Skeletal muscle satellite cell (primary cell): ENCODE results near the gene MCTP2.

Experiments
- H3K27me3 ChIP-seq: 2 replicates; pipeline ENCODE4 v1.7.0; 2013; ENCODE audit warnings: low read length; ENCODE audit not compliant: control insufficient read depth, insufficient read depth
- H3K36me3 ChIP-seq: 2 replicates; pipeline ENCODE4 v1.7.0; 2013; ENCODE audit warnings: mild to moderate bottlenecking, control low read depth, low read length; ENCODE audit not compliant: insufficient read depth
- H3K4me1 ChIP-seq: 2 replicates; pipeline ENCODE4 v1.7.0; 2013; ENCODE audit warnings: low read length; ENCODE audit not compliant: control insufficient read depth, insufficient read depth
- H3K4me2 ChIP-seq: 2 replicates; pipeline ENCODE4 v1.7.0; 2013; ENCODE audit warnings: mild to moderate bottlenecking, low read length
- H3K4me3 ChIP-seq: 2 replicates; pipeline ENCODE4 v1.7.0; 2013; ENCODE audit warnings: low read length
- H3K9ac ChIP-seq: 2 replicates; pipeline ENCODE4 v1.7.0; 2013; ENCODE audit warnings: mild to moderate bottlenecking, low read depth, low read length, moderate library complexity
- H3K9me3 ChIP-seq: replicated peaks from 2 replicates; pipeline ENCODE4 v1.7.0; 2013; ENCODE audit warnings: mild to moderate bottlenecking, control low read depth, low read length

The MCTP2 gene

DNA sequence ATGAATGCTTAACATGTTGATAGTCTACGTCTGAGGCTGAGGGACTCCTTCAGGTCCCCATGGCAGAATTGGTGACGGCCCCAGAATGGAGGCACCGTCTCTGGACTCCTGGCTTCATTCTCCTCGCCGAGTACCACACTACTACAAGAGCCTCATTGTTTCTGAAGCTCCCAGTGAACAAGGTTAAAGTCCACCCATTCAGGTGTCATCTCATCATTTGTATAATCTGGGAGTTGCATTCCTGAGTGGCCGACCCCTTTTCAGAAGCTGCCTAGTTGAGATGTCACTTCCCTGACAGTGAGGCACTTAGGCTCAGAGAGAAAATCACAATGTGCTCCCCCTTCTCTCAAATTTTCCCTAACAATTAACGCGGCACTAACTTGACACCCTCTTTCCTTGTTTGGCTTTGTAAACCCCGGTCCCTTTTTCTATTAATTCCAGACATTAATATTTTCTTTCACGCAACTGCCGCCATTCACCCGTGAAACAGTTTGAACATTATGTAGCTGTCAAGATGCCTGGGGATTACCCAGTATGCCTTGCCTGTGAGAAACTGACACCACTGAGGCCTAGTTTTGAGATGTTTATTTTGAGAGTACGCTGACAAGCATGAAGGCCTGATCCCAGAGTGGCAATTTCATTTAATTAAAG lies 105.6 kb downstream of the MCTP2 start:
- no peaks in the 10 kb centered on the region for H3K27me3 ChIP-seq
- no peaks in the 10 kb centered on the region for H3K9me3 ChIP-seq
- H3K36me3 ChIP-seq = no peaks in the 10 kb centered on the region
- no peak overlapping the region for H3K9ac ChIP-seq
- H3K4me2 ChIP-seq = no peak overlapping the region
- no peaks in the 10 kb centered on the region for H3K4me1 ChIP-seq
- H3K4me3 ChIP-seq = no peak overlapping the region

DNA sequence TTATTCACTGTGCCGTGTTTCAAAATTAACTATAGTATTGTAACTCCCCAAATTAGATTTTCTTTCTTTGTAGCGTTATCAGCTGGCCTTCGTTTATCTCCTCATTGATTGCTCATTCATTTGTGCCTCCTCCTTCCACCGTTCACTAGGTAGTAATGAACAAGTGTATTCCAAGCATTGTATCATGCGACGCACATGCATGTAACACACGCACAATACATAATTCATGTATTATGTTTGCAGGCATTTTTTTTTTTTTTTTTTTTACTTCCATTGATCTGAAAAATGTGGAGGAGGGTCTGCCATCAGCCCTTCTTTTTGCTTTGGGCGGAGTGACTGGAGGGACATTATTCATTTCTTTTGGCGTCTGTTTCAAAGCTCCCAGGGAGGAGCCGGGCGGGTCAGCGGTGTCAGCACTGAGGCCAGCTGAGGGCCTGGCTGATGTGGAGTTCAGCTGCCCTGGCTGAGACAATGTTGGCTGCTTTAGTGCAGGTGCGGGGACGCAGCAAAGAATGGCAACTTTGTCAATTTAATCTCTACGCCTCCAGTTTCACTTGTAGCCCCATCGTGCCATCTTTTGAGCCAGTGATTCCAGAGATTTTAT lies 107.0 kb downstream of the MCTP2 start:
- Histone ChIP-seq H3K4me2 (no peak overlapping the region), H3K36me3 (no peaks in the 10 kb centered on the region), H3K9ac (no peak overlapping the region), H3K4me3 (no peak overlapping the region), H3K4me1 (no peaks in the 10 kb centered on the region), H3K27me3 (no peaks in the 10 kb centered on the region), H3K9me3 (no peaks in the 10 kb centered on the region)

DNA sequence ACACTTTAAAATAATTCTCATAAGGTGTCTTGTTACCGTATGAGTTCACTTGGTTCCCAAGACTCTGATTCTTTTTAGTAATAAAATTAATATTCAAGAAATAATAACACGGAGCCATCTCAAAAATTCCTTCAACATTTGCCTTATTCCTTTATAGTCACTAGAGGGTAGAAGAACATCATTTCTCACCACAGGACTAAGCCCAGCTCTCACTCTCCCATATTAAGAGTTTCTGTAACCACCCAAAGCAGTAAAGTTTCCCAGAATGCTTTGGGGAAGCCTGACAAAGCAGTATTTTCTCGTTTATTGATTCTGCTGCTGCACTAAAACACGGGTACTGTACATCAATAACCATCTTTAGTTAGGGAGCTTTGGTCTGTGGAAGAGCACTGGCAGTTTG lies 114.9 kb downstream of the MCTP2 start:
- no peak overlapping the region for H3K4me2 ChIP-seq
- H3K4me1 ChIP-seq = no peaks in the 10 kb centered on the region
- H3K4me3 ChIP-seq = no peak overlapping the region
- H3K36me3 ChIP-seq = no peaks in the 10 kb centered on the region
- no peak overlapping the region for H3K9ac ChIP-seq
- no peaks in the 10 kb centered on the region for H3K27me3 ChIP-seq
- no peaks in the 10 kb centered on the region for H3K9me3 ChIP-seq

DNA sequence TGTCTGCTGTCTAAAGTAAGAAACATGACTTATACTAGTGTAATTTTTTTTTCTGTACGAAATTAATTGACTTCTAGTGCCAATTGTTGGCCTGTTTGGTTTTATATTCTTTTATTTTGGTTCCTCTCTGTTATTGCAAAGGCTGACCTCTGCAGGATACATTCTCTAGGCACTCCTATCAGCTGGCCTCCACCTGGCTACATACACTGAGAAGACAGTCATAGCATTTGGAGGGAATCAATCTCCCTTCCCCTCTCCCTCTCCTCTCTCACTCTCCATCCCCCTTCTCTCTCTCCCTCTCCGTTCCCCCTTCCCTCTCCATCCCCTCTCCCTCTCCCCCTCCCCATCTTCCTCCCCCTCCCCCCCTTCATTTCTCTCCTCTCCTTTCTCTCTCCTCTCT lies 116.7 kb downstream of the MCTP2 start:
- H3K36me3 ChIP-seq = no peaks in the 10 kb centered on the region

DNA sequence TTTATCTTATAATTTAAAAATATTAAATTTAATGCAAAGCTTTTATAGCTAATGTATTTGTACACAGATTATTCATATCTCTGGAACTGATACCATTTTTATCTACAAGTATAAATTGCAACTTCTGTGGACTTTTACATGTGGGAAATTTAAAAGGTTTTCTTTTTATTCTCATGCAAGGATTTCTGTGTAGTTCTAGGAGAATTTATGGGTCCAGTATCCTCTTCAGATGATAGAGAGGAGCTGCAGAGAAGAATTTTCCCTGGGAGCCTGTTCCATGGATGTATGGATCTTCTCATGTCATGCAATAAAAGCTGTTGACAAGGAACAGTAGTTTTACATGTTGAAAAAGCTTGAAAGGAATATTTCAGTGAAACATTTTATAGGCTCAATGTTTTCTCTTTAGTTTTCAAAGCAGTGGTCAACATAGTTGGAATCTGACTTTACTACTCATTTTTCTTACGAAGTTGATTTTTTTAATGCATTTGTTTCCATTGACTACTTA lies 119.7 kb downstream of the MCTP2 start:
- Histone ChIP-seq H3K9me3 (no peaks in the 10 kb centered on the region), H3K4me2 (no peak overlapping the region), H3K27me3 (no peaks in the 10 kb centered on the region), H3K36me3 (no peaks in the 10 kb centered on the region), H3K4me1 (no peaks in the 10 kb centered on the region), H3K9ac (no peak overlapping the region), H3K4me3 (no peak overlapping the region)

More for the DNA sequence above, 116.7 kb downstream of the MCTP2 start:
- H3K9me3 ChIP-seq = no peaks in the 10 kb centered on the region
- H3K4me2 ChIP-seq = no peak overlapping the region
- H3K4me3 ChIP-seq = no peak overlapping the region
- H3K27me3 ChIP-seq = no peaks in the 10 kb centered on the region
- no peaks in the 10 kb centered on the region for H3K4me1 ChIP-seq
- H3K9ac ChIP-seq = no peak overlapping the region

DNA sequence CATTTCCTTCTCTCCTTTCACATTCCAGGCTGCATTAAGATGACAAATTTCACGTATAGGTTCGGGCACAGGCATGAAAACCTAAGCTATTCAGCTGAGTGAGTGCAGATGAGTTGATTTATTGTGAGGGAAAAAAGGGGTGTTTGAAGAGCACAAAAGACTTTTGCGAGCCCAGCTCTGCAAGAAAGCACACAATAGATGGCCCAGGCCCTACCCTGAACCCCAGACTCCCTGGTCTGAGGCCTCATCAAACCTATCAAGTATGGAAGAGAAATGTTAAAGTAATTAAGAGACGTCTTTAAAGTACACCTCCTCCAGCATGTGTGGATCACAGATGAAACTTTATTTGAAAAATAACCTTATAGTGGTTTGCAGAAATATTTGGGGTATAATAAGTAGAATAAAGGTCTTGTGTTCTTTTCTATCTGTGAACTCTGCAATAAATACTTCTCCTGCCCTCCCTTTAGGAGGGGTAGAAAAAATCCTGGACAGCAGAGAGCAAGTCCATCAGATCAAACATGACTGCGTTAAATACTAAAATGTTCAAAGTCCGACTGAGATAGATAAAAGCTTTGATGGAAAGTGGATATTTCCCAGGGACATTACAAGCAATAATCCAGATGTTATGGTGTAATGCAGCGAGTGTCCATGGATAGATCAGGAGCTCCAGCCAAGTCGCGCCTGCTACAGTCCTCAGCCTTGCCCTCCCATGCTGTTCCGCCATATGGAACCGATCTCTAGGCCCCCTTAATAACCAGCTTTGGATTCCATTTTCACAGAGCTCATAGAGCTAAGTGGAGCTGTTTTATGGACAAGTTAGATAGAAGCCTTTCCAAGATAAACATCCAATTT lies 121.5 kb downstream of the MCTP2 start:
- Histone ChIP-seq H3K36me3 (no peaks in the 10 kb centered on the region), H3K9me3 (no peaks in the 10 kb centered on the region), H3K27me3 (no peaks in the 10 kb centered on the region), H3K4me1 (no peaks in the 10 kb centered on the region), H3K4me3 (no peak overlapping the region), H3K4me2 (no peak overlapping the region), H3K9ac (no peak overlapping the region)

DNA sequence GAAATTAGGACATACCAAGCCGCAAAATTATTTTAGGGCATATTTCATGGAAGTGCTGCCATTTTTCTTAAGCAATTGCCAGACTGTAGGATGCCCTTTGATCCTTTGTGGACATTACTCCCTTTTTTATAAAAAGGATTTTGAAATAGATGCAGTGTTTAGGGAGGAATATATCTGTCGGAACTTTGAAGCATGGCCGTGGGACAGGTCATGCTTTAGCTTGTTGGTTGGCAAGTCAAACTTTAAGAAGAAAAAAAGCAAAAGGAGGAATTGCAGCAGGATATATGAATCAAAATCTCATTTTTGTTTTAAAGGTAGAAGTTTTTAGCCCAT lies 122.1 kb downstream of the MCTP2 start:
- Histone ChIP-seq H3K36me3 (no peaks in the 10 kb centered on the region), H3K27me3 (no peaks in the 10 kb centered on the region), H3K9ac (no peak overlapping the region), H3K4me2 (no peak overlapping the region), H3K4me1 (no peaks in the 10 kb centered on the region), H3K9me3 (no peaks in the 10 kb centered on the region), H3K4me3 (no peak overlapping the region)

DNA sequence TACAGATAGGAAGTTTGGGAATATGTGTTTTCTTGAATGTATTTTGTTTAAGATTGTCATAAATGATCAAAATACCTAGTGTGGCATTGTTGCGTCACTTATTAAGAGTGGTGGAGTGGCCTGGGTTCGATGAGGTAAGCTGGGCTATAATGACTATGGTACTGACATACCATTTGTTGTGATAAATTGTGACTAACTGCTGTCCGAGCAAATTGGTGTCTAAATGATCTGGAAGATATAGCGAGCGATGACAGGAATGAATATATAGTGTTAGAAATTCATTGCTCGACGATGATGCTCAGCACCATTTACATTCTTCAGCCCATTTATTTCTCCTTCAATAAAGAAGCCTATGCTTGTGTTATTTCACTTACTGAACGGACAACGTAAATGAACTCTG lies 123.3 kb downstream of the MCTP2 start:
- Histone ChIP-seq H3K9me3 (no peaks in the 10 kb centered on the region), H3K36me3 (no peaks in the 10 kb centered on the region), H3K4me1 (no peaks in the 10 kb centered on the region), H3K9ac (no peak overlapping the region), H3K4me3 (no peak overlapping the region), H3K4me2 (no peak overlapping the region), H3K27me3 (no peaks in the 10 kb centered on the region)

DNA sequence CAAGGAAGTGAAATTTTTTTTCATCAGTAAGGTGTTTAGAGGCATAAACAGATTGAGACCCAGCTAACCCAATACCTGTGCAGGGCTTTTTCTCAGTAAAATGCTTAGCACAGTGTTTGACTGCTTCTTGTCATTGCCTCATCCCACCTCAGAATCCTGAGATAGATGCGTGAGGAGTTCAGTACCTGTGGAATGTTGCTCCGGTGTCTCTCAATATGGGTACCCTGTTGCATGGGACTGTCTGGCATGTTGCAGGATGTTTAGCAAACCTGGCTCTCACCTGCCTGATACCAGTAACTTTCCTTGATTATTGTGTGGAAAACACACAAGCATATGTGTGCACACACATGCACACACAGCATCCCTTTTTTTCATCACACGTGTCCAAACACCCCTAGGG lies 128.4 kb downstream of the MCTP2 start:
- H3K4me1 ChIP-seq = no peaks in the 10 kb centered on the region
- no peaks in the 10 kb centered on the region for H3K36me3 ChIP-seq
- H3K27me3 ChIP-seq = no peaks in the 10 kb centered on the region
- H3K4me3 ChIP-seq = no peak overlapping the region
- no peak overlapping the region for H3K4me2 ChIP-seq
- H3K9ac ChIP-seq = no peak overlapping the region
- H3K9me3 ChIP-seq = no peaks in the 10 kb centered on the region

DNA sequence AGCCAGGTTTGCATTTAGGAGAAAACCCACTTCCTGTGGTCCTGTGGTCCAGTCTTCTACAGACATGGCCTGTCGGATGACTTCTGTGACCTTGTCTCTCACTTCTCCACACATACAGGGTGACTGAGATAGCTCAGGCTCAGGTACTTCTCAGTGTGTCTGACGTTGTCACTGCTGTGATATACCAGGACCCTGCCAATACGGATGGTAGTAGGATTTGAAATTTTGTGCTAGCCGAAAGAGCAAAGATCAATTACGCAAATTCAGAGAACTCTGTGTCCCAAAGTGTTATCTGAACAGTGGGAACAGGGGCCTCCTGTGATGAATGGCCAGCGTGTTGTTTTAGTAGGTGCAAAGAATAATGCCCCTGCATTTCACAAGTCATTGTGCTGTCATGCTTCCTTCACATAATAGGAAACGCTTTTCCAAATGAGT lies 128.9 kb downstream of the MCTP2 start:
- no peak overlapping the region for H3K4me3 ChIP-seq
- H3K9me3 ChIP-seq = no peaks in the 10 kb centered on the region
- no peaks in the 10 kb centered on the region for H3K4me1 ChIP-seq
- no peak overlapping the region for H3K4me2 ChIP-seq
- no peak overlapping the region for H3K9ac ChIP-seq
- H3K36me3 ChIP-seq = no peaks in the 10 kb centered on the region
- H3K27me3 ChIP-seq = no peaks in the 10 kb centered on the region

DNA sequence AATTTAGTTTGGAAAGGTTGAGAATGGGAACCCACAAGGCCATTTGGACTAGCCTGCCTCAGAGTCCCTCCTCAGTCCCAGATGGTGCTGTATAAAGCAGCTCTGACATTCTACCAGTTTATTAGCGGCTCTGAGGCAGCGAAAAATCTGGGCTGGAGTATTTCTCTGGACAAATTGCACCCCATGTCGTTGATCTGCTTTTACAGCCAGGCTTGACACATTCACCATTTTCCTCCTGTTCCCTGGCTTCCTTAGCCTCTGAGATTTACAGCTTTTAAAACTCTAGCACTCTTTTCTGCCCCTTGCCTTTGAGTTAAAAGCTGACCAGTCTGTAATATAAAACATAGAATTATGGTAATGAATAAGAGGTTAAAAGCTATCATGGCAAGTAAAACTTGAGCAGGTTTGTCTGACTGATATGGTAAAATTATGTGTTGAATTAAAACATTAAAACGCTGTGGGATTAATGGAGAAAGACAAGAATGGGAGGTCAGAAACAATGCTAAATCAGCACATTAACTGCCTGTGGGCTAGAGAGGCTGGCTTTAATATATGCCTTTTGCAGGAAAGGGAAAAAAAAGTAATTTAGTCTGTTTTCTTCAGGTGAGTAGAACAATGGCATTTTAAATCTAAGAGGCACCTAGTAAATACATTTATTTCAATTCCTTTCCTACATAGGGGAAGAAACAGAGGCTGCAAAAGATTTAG lies 131.2 kb downstream of the MCTP2 start:
- Histone ChIP-seq H3K27me3 (no peaks in the 10 kb centered on the region), H3K4me1 (no peaks in the 10 kb centered on the region), H3K9ac (no peak overlapping the region), H3K9me3 (no peaks in the 10 kb centered on the region), H3K36me3 (no peaks in the 10 kb centered on the region), H3K4me2 (no peak overlapping the region), H3K4me3 (no peak overlapping the region)
